HL-60 (cell line): ENCODE data around the gene SGSM1.

ENCODE experiments used
- DNase-seq, 2 experiments: peaks; one replicate each; pipeline ENCODE4 v3.0.0-alpha.2; 2010 to 2020; ENCODE audit warnings: low read depth in 1 of 2, low spot score in 1 of 2
- H3K27ac ChIP-seq: fragments of 250-450 bp; sonication (Bioruptor Pico); replicated peaks from 2 replicates; pipeline ENCODE4 v1.5.1; 2020; ENCODE audit warnings: mild to moderate bottlenecking, moderate library complexity
- H3K27me3 ChIP-seq: fragments of 250-450 bp; sonication (Bioruptor Pico); 2 replicates; pipeline ENCODE4 v1.5.1; 2021; ENCODE audit warnings: mild to moderate bottlenecking, moderate library complexity; ENCODE audit not compliant: insufficient read depth, poor library complexity, severe bottlenecking
- H3K4me3 ChIP-seq: replicated peaks from 2 replicates; pipeline ENCODE4 v1.5.1; 2011; ENCODE audit warnings: mild to moderate bottlenecking, control low read depth, low read length; ENCODE audit not compliant: insufficient read depth
- GABPA ChIP-seq: IDR thresholded peaks from 2 replicates; pipeline ENCODE4 v1.6.1; 2012; ENCODE audit warnings: low read depth
- POLR2AphosphoS5 ChIP-seq: IDR thresholded peaks from 2 replicates; pipeline ENCODE4 v1.6.1; 2012; ENCODE audit warnings: low read depth
- REST ChIP-seq: IDR thresholded peaks from 2 replicates; pipeline ENCODE4 v1.6.1; 2012; ENCODE audit warnings: low read depth; ENCODE audit not compliant: insufficient replicate concordance
- SPI1 ChIP-seq: IDR thresholded peaks from 2 replicates; pipeline ENCODE4 v1.6.1; 2012; ENCODE audit warnings: low read depth, mild to moderate bottlenecking, borderline replicate concordance
- TF ChIP-seq, protein P1 (sequence below): IDR thresholded peaks from one replicate; pipeline ENCODE4 v1.5.1; 2011; ENCODE audit warnings: low read length, control low read depth, inconsistent platforms; ENCODE audit not compliant: insufficient read depth

Gene SGSM1

GRCh38 chr22:24760708-24761306, 45.2 kb upstream of the SGSM1 start:
- no peak for DNase-seq
- no peak overlapping the region for H3K4me3 ChIP-seq
- TF ChIP-seq, protein P1, sequence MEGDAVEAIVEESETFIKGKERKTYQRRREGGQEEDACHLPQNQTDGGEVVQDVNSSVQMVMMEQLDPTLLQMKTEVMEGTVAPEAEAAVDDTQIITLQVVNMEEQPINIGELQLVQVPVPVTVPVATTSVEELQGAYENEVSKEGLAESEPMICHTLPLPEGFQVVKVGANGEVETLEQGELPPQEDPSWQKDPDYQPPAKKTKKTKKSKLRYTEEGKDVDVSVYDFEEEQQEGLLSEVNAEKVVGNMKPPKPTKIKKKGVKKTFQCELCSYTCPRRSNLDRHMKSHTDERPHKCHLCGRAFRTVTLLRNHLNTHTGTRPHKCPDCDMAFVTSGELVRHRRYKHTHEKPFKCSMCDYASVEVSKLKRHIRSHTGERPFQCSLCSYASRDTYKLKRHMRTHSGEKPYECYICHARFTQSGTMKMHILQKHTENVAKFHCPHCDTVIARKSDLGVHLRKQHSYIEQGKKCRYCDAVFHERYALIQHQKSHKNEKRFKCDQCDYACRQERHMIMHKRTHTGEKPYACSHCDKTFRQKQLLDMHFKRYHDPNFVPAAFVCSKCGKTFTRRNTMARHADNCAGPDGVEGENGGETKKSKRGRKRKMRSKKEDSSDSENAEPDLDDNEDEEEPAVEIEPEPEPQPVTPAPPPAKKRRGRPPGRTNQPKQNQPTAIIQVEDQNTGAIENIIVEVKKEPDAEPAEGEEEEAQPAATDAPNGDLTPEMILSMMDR, result no peak
- TF ChIP-seq POLR2AphosphoS5, result no peak
- no peak for TF ChIP-seq REST
- no peak for TF ChIP-seq GABPA
- TF ChIP-seq SPI1, result no peak
- H3K27ac ChIP-seq, result no peak overlapping the region
- peaks cover 4% of the 10 kb centered on the region for H3K27me3 ChIP-seq

GRCh38 chr22:24761888-24762675, 43.9 kb upstream of the SGSM1 start:
- Histone ChIP-seq H3K4me3 (no peak overlapping the region), H3K27ac (no peak overlapping the region), H3K27me3 (peaks cover 4% of the 10 kb centered on the region)
- TF ChIP-seq POLR2AphosphoS5 (no peak), REST (no peak), SPI1 (no peak), GABPA (no peak)
- TF ChIP-seq, protein P1, result no peak
- DNase-seq, result no peak

DNA sequence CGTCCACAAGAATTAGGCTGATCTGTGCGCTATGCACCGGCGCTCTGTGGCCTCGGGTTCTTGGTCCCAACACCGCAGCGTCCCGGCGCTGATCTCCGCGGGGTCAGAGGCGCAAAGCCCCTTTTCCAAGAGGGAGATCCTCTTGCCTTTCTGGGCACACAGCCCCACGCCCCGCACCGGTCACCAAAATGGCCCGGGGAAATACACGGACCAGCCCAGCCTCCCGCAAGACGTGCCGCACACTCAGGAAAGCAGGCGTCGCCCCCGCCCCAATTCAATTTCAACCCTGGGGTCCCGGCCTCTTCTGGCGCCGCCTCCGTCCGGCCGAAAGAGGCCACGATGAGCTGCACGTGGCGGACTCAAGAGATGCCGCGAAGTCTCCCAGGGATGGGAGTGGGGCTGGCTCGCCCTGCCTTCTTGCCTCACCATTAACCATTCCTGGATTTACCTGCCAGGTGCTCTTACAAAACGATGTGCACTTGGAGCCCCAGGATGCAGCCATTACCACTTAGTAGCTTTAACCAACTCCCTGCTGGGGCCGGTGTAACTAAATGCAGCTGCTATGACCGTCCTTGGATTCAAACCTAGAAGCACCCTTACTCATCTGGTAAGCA, 42.0 kb upstream of the SGSM1 start:
- Histone ChIP-seq H3K27ac (no peak overlapping the region), H3K4me3 (no peak overlapping the region), H3K27me3 (peaks cover 4% of the 10 kb centered on the region)
- DNase-seq, result no peak
- TF ChIP-seq, protein P1, result no peak
- TF ChIP-seq SPI1, result no peak
- no peak for TF ChIP-seq GABPA
- TF ChIP-seq REST, result no peak
- TF ChIP-seq POLR2AphosphoS5, result no peak
